ENCODE measurements around the gene C15orf62.

The C15orf62 gene

GRCh38 chr15:40785164-40785563, 15.4 kb downstream of the C15orf62 start:
- DNase-seq: no peak

- no peak for DNase-seq
These were observed 16.0 kb downstream of the C15orf62 start for GRCh38 chr15:40785814-40786213.

GRCh38 chr15:40787344-40787841, 17.6 kb downstream of the C15orf62 start:
- peak; percentile 15 for DNase-seq

- no peak for DNase-seq
These were observed 18.2 kb downstream of the C15orf62 start for GRCh38 chr15:40787991-40788390.

GRCh38 chr15:40789119-40789518, 19.3 kb downstream of the C15orf62 start:
- DNase-seq: no peak

GRCh38 chr15:40789999-40790398, 20.2 kb downstream of the C15orf62 start:
- no peak for DNase-seq

- DNase-seq: no peak
These were observed 20.9 kb downstream of the C15orf62 start for GRCh38 chr15:40790718-40791117.

GRCh38 chr15:40792394-40792793, 22.6 kb downstream of the C15orf62 start:
- no peak for DNase-seq

- DNase-seq: peak; percentile 33
These were observed 23.6 kb downstream of the C15orf62 start for GRCh38 chr15:40793216-40793989.

GRCh38 chr15:40796041-40796440, 26.3 kb downstream of the C15orf62 start:
- no peak for DNase-seq

- no peak for DNase-seq
These were observed 26.7 kb downstream of the C15orf62 start for GRCh38 chr15:40796512-40796911.

GRCh38 chr15:40799523-40799922, 29.7 kb downstream of the C15orf62 start:
- no peak for DNase-seq

GRCh38 chr15:40803076-40803475, 33.3 kb downstream of the C15orf62 start:
- DNase-seq: no peak

- DNase-seq: no peak
These were observed 33.9 kb downstream of the C15orf62 start for GRCh38 chr15:40803688-40804087.

GRCh38 chr15:40806672-40807027, 36.9 kb downstream of the C15orf62 start:
- DNase-seq: no peak

GRCh38 chr15:40807028-40807887, 37.5 kb downstream of the C15orf62 start, which contains the start of the genes DNAJC17 and ZFYVE19:
TSS of gene DNAJC17 (minus strand) at chr15:40807473. CDS start at chr15:40807446, 27 bp downstream.
TSS of gene ZFYVE19 (plus strand) at chr15:40807089. CDS start at chr15:40807590, 501 bp downstream.
- peak; percentile 91 for DNase-seq

GRCh38 chr15:40807888-40808461, 38.2 kb downstream of the C15orf62 start:
- DNase-seq: no peak

- no peak for DNase-seq
These were observed 39.2 kb downstream of the C15orf62 start for GRCh38 chr15:40808861-40809450.

- no peak for DNase-seq
These were observed 43.1 kb downstream of the C15orf62 start for GRCh38 chr15:40812721-40813425.

- no peak for DNase-seq
These were observed 45.4 kb downstream of the C15orf62 start for GRCh38 chr15:40815042-40815698.

GRCh38 chr15:40819048-40819447, 49.3 kb downstream of the C15orf62 start:
- DNase-seq: no peak

- no peak for DNase-seq
These were observed 51.4 kb downstream of the C15orf62 start for GRCh38 chr15:40821195-40821594.

Measured in T1000 (cell line).